NB4 (cell line): ENCODE results near the gene ATP1A3.

Experiments
- MYC ChIP-seq: IDR thresholded peaks from 2 replicates; pipeline ENCODE4 v1.6.1; 2011; ENCODE audit warnings: low read depth, low read length
- POLR2A ChIP-seq: IDR thresholded peaks from 2 replicates; pipeline ENCODE4 v1.6.1; 2011; ENCODE audit warnings: mild to moderate bottlenecking; ENCODE audit not compliant: insufficient read length; ENCODE audit errors: extremely low read depth
- TF ChIP-seq, protein P1 (sequence below): IDR thresholded peaks from 2 replicates; pipeline ENCODE4 v1.6.1; 2011; ENCODE audit warnings: low read depth, low read length
- TF ChIP-seq, protein P2 (sequence below): IDR thresholded peaks from one replicate; pipeline ENCODE4 v1.5.1; 2012; ENCODE audit warnings: low read depth, low read length

DNA sequence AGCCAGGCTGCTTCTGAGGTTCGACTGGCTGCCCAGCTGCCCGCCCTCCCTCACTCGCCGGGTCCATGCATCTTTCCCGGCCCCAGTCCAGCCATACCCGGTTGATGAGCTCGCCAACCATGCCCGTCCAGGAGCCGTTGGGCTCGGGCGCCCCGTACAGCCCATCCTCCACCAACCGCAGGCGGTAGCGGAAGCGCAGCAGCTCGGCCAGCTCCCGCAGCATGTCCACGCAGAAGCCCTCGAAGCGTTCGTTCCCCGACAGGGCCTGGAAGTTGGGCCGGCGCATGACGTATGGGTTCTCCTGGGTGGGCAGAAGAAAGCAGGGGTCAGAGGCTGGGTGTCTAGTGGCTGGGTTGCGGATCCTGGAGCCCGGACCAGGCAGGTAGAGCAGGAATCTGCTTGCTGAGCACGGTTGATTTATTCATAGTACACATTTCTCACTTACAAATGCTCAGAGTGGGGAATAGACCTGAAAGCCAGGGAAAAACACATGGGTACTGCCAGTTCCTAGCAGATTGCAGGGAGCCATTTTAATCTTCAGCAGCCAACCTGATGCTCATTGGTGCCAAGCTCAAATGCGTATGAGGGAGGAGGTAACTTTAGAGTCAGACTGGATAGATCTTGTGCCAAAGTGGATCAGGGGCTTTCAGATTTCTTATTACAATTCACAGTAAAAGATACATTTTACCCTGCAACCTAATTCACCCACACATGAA is 48.6 kb upstream of the ATP1A3 start:
- TF ChIP-seq POLR2A (no peak), MYC (no peak)
- TF ChIP-seq, protein P1, sequence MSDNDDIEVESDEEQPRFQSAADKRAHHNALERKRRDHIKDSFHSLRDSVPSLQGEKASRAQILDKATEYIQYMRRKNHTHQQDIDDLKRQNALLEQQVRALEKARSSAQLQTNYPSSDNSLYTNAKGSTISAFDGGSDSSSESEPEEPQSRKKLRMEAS = no peak
- TF ChIP-seq, protein P2, sequence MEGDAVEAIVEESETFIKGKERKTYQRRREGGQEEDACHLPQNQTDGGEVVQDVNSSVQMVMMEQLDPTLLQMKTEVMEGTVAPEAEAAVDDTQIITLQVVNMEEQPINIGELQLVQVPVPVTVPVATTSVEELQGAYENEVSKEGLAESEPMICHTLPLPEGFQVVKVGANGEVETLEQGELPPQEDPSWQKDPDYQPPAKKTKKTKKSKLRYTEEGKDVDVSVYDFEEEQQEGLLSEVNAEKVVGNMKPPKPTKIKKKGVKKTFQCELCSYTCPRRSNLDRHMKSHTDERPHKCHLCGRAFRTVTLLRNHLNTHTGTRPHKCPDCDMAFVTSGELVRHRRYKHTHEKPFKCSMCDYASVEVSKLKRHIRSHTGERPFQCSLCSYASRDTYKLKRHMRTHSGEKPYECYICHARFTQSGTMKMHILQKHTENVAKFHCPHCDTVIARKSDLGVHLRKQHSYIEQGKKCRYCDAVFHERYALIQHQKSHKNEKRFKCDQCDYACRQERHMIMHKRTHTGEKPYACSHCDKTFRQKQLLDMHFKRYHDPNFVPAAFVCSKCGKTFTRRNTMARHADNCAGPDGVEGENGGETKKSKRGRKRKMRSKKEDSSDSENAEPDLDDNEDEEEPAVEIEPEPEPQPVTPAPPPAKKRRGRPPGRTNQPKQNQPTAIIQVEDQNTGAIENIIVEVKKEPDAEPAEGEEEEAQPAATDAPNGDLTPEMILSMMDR = no peak
